GM21529 (cell line): ENCODE data around the gene DUSP6.

Source experiments
- ATAC-seq: cut with Tn5 transposase; IDR thresholded peaks from one replicate; pipeline ENCODE4 v1.9.1; 2021; ENCODE audit not compliant: unreplicated experiment

The DUSP6 gene

GRCh38 chr12:89373763-89374572 is 21.7 kb upstream of the DUSP6 start:
- ATAC-seq: no peak

GRCh38 chr12:89372584-89373370 is 20.5 kb upstream of the DUSP6 start:
- no peak for ATAC-seq

GRCh38 chr12:89370850-89371249 is 18.5 kb upstream of the DUSP6 start:
- ATAC-seq: no peak

GRCh38 chr12:89370421-89370831 is 18.1 kb upstream of the DUSP6 start:
- ATAC-seq: no peak

GRCh38 chr12:89369166-89369565 is 16.9 kb upstream of the DUSP6 start:
- ATAC-seq: no peak

GRCh38 chr12:89368391-89368790 is 16.1 kb upstream of the DUSP6 start:
- ATAC-seq: no peak

GRCh38 chr12:89366676-89367364 is 14.5 kb upstream of the DUSP6 start:
- no peak for ATAC-seq

GRCh38 chr12:89364631-89365030 is 12.3 kb upstream of the DUSP6 start:
- ATAC-seq: no peak

- ATAC-seq: no peak
Measured at GRCh38 chr12:89364058-89364457, 11.8 kb upstream of the DUSP6 start.

- no peak for ATAC-seq
Measured at GRCh38 chr12:89363582-89363981, 11.3 kb upstream of the DUSP6 start.

GRCh38 chr12:89363084-89363483 is 10.8 kb upstream of the DUSP6 start:
- no peak for ATAC-seq

GRCh38 chr12:89359615-89360014 is 7.3 kb upstream of the DUSP6 start:
- ATAC-seq: no peak

- ATAC-seq: no peak
Measured at GRCh38 chr12:89358805-89359204, 6.5 kb upstream of the DUSP6 start.

- ATAC-seq: no peak
Measured at GRCh38 chr12:89357297-89357730, 5.0 kb upstream of the DUSP6 start.

- no peak for ATAC-seq
Measured at GRCh38 chr12:89356069-89356665, 3.9 kb upstream of the DUSP6 start.

- ATAC-seq: no peak
Measured at GRCh38 chr12:89355243-89356068, 3.2 kb upstream of the DUSP6 start.

- ATAC-seq: no peak
Measured at GRCh38 chr12:89354612-89355067, 2.3 kb upstream of the DUSP6 start.

GRCh38 chr12:89353823-89354611 is 1.7 kb upstream of the DUSP6 start:
- peak; percentile 32 for ATAC-seq

GRCh38 chr12:89353188-89353822 is 1.0 kb upstream of the DUSP6 start:
- peak; percentile 24 for ATAC-seq
